H1 (cell line): ENCODE results near the gene SLC5A7. TPM values are rescaled to one million over a fixed set of nuclear protein-coding genes. Genes with fewer than 3 reads are reported as not detected.

ENCODE experiments used
- CTCF ChIA-PET: fragments of 300-600 bp; sonication (Branson Sonifier 250); formaldehyde crosslinking; loops from one replicate; lab custom pipeline; 2021; ENCODE audit not compliant: partially characterized antibody; lab: Charles Lee
- POLR2A ChIA-PET: fragments of 300-600 bp; sonication (Branson Sonifier 250); formaldehyde crosslinking; loops from one replicate; lab custom pipeline; 2021; ENCODE audit warnings: inconsistent platforms; ENCODE audit not compliant: partially characterized antibody; lab: Charles Lee
- DNase-seq, 2 experiments: peaks; one replicate each; pipeline versions ENCODE4 v3.0.0 to v3.0.0-alpha.2; 2010 to 2022; ENCODE audit warnings: low spot score in 2 of 2, low read depth in 1 of 2, mixed read lengths in 1 of 2
- FAIRE-seq: peaks from 2 replicates; lab custom pipeline; 2011; peaks lifted over from hg19 to GRCh38; lab: Jason Lieb, UNC
- H2AFZ ChIP-seq: 2 replicates; pipeline ENCODE4 v1.8.1; 2012; ENCODE audit warnings: low read length, inconsistent platforms
- H2AK5ac ChIP-seq: 2 replicates; pipeline ENCODE4 v1.6.1; 2013; ENCODE audit warnings: low read depth, low read length
- H2BK120ac ChIP-seq: replicated peaks from 2 replicates; pipeline ENCODE3; 2013; ENCODE audit warnings: low read depth, low read length, inconsistent platforms
- H2BK12ac ChIP-seq: 2 replicates; pipeline ENCODE4 v1.6.1; 2013; ENCODE audit warnings: low read depth, low read length
- H2BK15ac ChIP-seq: 2 replicates; pipeline ENCODE4 v1.6.1; 2013; ENCODE audit warnings: low read length
- H2BK20ac ChIP-seq: 2 replicates; pipeline ENCODE4 v1.6.1; 2013; ENCODE audit warnings: low read length
- H2BK5ac ChIP-seq: 2 replicates; pipeline ENCODE4 v1.6.1; 2013; ENCODE audit warnings: low read depth, low read length
- H3K14ac ChIP-seq: 2 replicates; pipeline ENCODE4 v1.6.1; 2013; ENCODE audit warnings: inconsistent platforms; ENCODE audit not compliant: insufficient read length
- H3K18ac ChIP-seq: 2 replicates; pipeline ENCODE4 v1.6.1; 2013; ENCODE audit warnings: low read length; ENCODE audit errors: extremely low read depth
- H3K23ac ChIP-seq: 2 replicates; pipeline ENCODE4 v1.6.1; 2013; ENCODE audit warnings: inconsistent platforms; ENCODE audit not compliant: insufficient read length
- H3K23me2 ChIP-seq: 2 replicates; pipeline ENCODE4 v1.6.1; 2013; ENCODE audit warnings: low read depth, low read length
- H3K27ac ChIP-seq: 2 replicates; pipeline ENCODE4 v1.6.1; 2011; ENCODE audit warnings: low read depth, low read length, inconsistent platforms
- H3K27me3 ChIP-seq, 4 experiments: replicated peaks in 1 of 4; 1 replicate in 1 of 4; 2 replicates in 3 of 4; pipeline versions ENCODE4 v1.6.1 to v1.8.1; 2011 to 2013; ENCODE audit warnings: low read length in 3 of 4, mild to moderate bottlenecking in 3 of 4, inconsistent platforms in 2 of 4, mixed read lengths in 2 of 4, moderate library complexity in 1 of 4; ENCODE audit not compliant: control insufficient read depth in 3 of 4, insufficient read depth in 3 of 4; ENCODE audit errors: extremely low read depth in 1 of 4
- H3K36me3 ChIP-seq, 4 experiments: 2 replicates each; pipeline versions ENCODE4 v1.6.1 to v1.8.1; 2011 to 2013; ENCODE audit warnings: mild to moderate bottlenecking in 4 of 4, low read length in 3 of 4, moderate library complexity in 2 of 4, control low read depth in 1 of 4, inconsistent platforms in 1 of 4; ENCODE audit not compliant: insufficient read depth in 4 of 4, control insufficient read depth in 2 of 4
- H3K4ac ChIP-seq: replicated peaks from 2 replicates; pipeline ENCODE3; 2013; ENCODE audit warnings: low read length, low read depth, mixed read lengths, inconsistent platforms; ENCODE audit not compliant: insufficient read length
- H3K4me1 ChIP-seq, 4 experiments: replicated peaks in 1 of 4; 1 replicate in 1 of 4; 2 replicates in 3 of 4; pipeline versions ENCODE4 v1.6.1 to v1.8.1; 2011 to 2013; ENCODE audit warnings: low read length in 3 of 4, inconsistent platforms in 2 of 4, mixed read lengths in 1 of 4; ENCODE audit not compliant: insufficient read depth in 4 of 4, control insufficient read depth in 3 of 4
- H3K4me2 ChIP-seq, 2 experiments: 2 replicates each; pipeline versions ENCODE4 v1.6.1 to v1.8.1; 2011 to 2013; ENCODE audit warnings: low read depth in 2 of 2, low read length in 2 of 2, control low read depth in 1 of 2, inconsistent platforms in 1 of 2, mild to moderate bottlenecking in 1 of 2; ENCODE audit not compliant: insufficient read depth in 1 of 2
- H3K4me3 ChIP-seq, 4 experiments: fragments of 200-600, 300-600 bp in 1 of 4; sonication (generic), shearing (Covaris generic), sonication (Bioruptor Twin) in 1 of 4; 2 replicates each; pipeline versions ENCODE4 v1.5.1 to v1.8.1; 2011 to 2016; ENCODE audit warnings: low read length in 4 of 4, low read depth in 3 of 4, control low read depth in 2 of 4, inconsistent platforms in 2 of 4, mild to moderate bottlenecking in 2 of 4, mixed read lengths in 1 of 4, moderate library complexity in 1 of 4; ENCODE audit not compliant: insufficient read depth in 2 of 4; ENCODE audit errors: extremely low read depth in 1 of 4
- H3K56ac ChIP-seq: replicated peaks from 2 replicates; pipeline ENCODE3; 2013; ENCODE audit warnings: low read depth, mild to moderate bottlenecking, mixed read lengths, low read length, inconsistent platforms; ENCODE audit not compliant: insufficient read length
- H3K79me1 ChIP-seq: 2 replicates; pipeline ENCODE4 v1.6.1; 2013; ENCODE audit warnings: low read depth, low read length, control low read depth
- H3K79me2 ChIP-seq, 2 experiments: 2 replicates each; pipeline versions ENCODE4 v1.6.1 to v1.8.1; 2012 to 2013; ENCODE audit warnings: low read length in 2 of 2, mild to moderate bottlenecking in 2 of 2, inconsistent platforms in 1 of 2; ENCODE audit not compliant: insufficient read depth in 2 of 2, control insufficient read depth in 1 of 2
- H3K9ac ChIP-seq, 4 experiments: replicated peaks in 1 of 4; 1 replicate in 1 of 4; 2 replicates in 3 of 4; pipeline versions ENCODE4 v1.6.1 to v1.8.1; 2011 to 2013; ENCODE audit warnings: low read depth in 3 of 4, low read length in 3 of 4, control low read depth in 2 of 4, mild to moderate bottlenecking in 2 of 4, moderate library complexity in 2 of 4, inconsistent platforms in 1 of 4; ENCODE audit errors: extremely low read depth in 1 of 4
- H3K9me3 ChIP-seq, 2 experiments: 2 replicates each; pipeline versions ENCODE4 v1.6.1 to v1.8.1; 2012 to 2013; ENCODE audit warnings: mild to moderate bottlenecking in 2 of 2, moderate library complexity in 2 of 2, control low read depth in 1 of 2, inconsistent platforms in 1 of 2, low read depth in 1 of 2, low read length in 1 of 2, mixed read lengths in 1 of 2; ENCODE audit not compliant: insufficient read depth in 2 of 2
- H4K20me1 ChIP-seq, 2 experiments: replicated peaks in 1 of 2; 2 replicates each; pipeline versions ENCODE3 to v1.8.1; 2011 to 2013; ENCODE audit warnings: inconsistent platforms in 2 of 2, low read length in 2 of 2, mild to moderate bottlenecking in 1 of 2; ENCODE audit not compliant: insufficient read depth in 2 of 2, control insufficient read depth in 1 of 2
- H4K5ac ChIP-seq: 2 replicates; pipeline ENCODE4 v1.6.1; 2013; ENCODE audit warnings: low read length, low read depth, mixed read lengths, inconsistent platforms; ENCODE audit not compliant: insufficient read length
- H4K8ac ChIP-seq: 2 replicates; pipeline ENCODE4 v1.8.0; 2013; ENCODE audit warnings: mild to moderate bottlenecking, moderate library complexity, low read length, inconsistent platforms; ENCODE audit not compliant: insufficient read depth; ENCODE audit errors: extremely low read depth
- H4K91ac ChIP-seq: replicated peaks from 2 replicates; pipeline ENCODE3; 2013; ENCODE audit warnings: low read length, mixed read lengths, inconsistent platforms; ENCODE audit not compliant: insufficient read length
- ASH2L ChIP-seq: fragments of 200-600, 300-600 bp; sonication (generic); IDR thresholded peaks from one replicate; pipeline ENCODE4 v1.7.1; 2017; ENCODE audit warnings: low read length
- BACH1 ChIP-seq: IDR thresholded peaks from 2 replicates; pipeline ENCODE4 v1.6.1; 2012; ENCODE audit warnings: low read length, improper control_type of control experiment
- BCL11A ChIP-seq, 2 experiments: IDR thresholded peaks; one replicate each; pipeline ENCODE4 v1.6.1; 2011; ENCODE audit warnings: low read depth in 2 of 2, low read length in 2 of 2, mild to moderate bottlenecking in 2 of 2
- CBX5 ChIP-seq: fragments of 300-800, 300-1000 bp; sonication (generic); IDR thresholded peaks from 2 replicates; pipeline ENCODE4 v1.7.1; 2016; ENCODE audit warnings: antibody characterized with exemption, low read length, low read depth
- CEBPB ChIP-seq: IDR thresholded peaks from 2 replicates; pipeline ENCODE4 v1.6.1; 2012; ENCODE audit warnings: low read depth, low read length
- CHD2 ChIP-seq: IDR thresholded peaks from 2 replicates; pipeline ENCODE4 v1.6.1; 2012; ENCODE audit warnings: low read length, improper control_type of control experiment
- CREB1 ChIP-seq: IDR thresholded peaks from 2 replicates; pipeline ENCODE4 v1.6.1; 2012; ENCODE audit warnings: inconsistent platforms
- EZH2 ChIP-seq: fragments of 200-600 bp; sonication (generic); IDR thresholded peaks from 2 replicates; pipeline ENCODE4 v1.7.1; 2012; ENCODE audit warnings: low read depth, mild to moderate bottlenecking, moderate library complexity, low read length, inconsistent platforms; ENCODE audit not compliant: severe bottlenecking
- FOSL1 ChIP-seq: IDR thresholded peaks from 2 replicates; pipeline ENCODE4 v1.6.1; 2011; ENCODE audit warnings: mild to moderate bottlenecking, low read depth, low read length, moderate library complexity; ENCODE audit not compliant: insufficient read depth
- JUND ChIP-seq: IDR thresholded peaks from 2 replicates; pipeline ENCODE4 v1.6.1; 2011; ENCODE audit warnings: mild to moderate bottlenecking, improper control_type of control experiment, low read length
- KDM4A ChIP-seq: IDR thresholded peaks from one replicate; pipeline ENCODE4 v1.7.1; 2012; ENCODE audit warnings: low read depth, mild to moderate bottlenecking, moderate library complexity, low read length, inconsistent platforms; ENCODE audit not compliant: severe bottlenecking
- PHF8 ChIP-seq: fragments of 200-600 bp; sonication (generic); conservative IDR thresholded peaks from 2 replicates; pipeline ENCODE4 v1.7.1; 2012; ENCODE audit warnings: low read depth, mild to moderate bottlenecking, inconsistent platforms, low read length, moderate library complexity
- POLR2A ChIP-seq, 2 experiments: IDR thresholded peaks; 1 replicate in 1 of 2; 2 replicates in 1 of 2; pipeline ENCODE4 v1.6.1; 2011; ENCODE audit warnings: low read depth in 2 of 2, low read length in 2 of 2, mild to moderate bottlenecking in 2 of 2; ENCODE audit errors: control extremely low read depth in 1 of 2
- RAD21 ChIP-seq, 2 experiments: IDR thresholded peaks in 1 of 2; conservative IDR thresholded peaks in 1 of 2; 2 replicates each; pipeline ENCODE4 v1.6.1; 2011; ENCODE audit warnings: low read depth in 2 of 2, low read length in 2 of 2, improper control_type of control experiment in 1 of 2, inconsistent platforms in 1 of 2, mild to moderate bottlenecking in 1 of 2, moderate library complexity in 1 of 2
- SP4 ChIP-seq: IDR thresholded peaks from 2 replicates; pipeline ENCODE4 v1.6.1; 2012; ENCODE audit warnings: low read length, inconsistent platforms
- SRF ChIP-seq: IDR thresholded peaks from 2 replicates; pipeline ENCODE4 v1.6.1; 2011; ENCODE audit warnings: mild to moderate bottlenecking, low read depth, low read length, moderate library complexity
- TCF12 ChIP-seq: IDR thresholded peaks from 2 replicates; pipeline ENCODE4 v1.6.1; 2011; ENCODE audit warnings: low read depth, mild to moderate bottlenecking, low read length
- WGBS, 2 experiments: shearing (Covaris generic) in 1 of 2; methylation state at CpG; one replicate each; pipeline versions ENCODE4 v1.1.6 to v1.1.7; 2013 to 2015; ENCODE audit warnings: low lambda C conversion rate in 2 of 2, mixed read lengths in 2 of 2, inconsistent platforms in 1 of 2, low coverage in 1 of 2, missing lambda C conversion rate in 1 of 2; ENCODE audit not compliant: insufficient replicate concordance in 2 of 2, insufficient coverage in 1 of 2, insufficient read length in 1 of 2; ENCODE audit errors: extremely low coverage in 1 of 2, missing lambda C conversion rate in 1 of 2; 5-methylcytosine and 5-hydroxymethylcytosine counted together
- polyA plus RNA-seq, 7 experiments: library from polyadenylated mRNA; depleted of rRNA in 3 of 7; stranded (reverse) in 5 of 7; unstranded in 2 of 7; fragments of >200 nt in 5 of 7; fragments of 200-250 nt in 2 of 7; gene quantifications; 1 replicate in 5 of 7; 2 replicates in 1 of 7; 4 replicates in 1 of 7; pipeline versions ENCODE4 v1.2.1 to v1.2.3, GENCODE V29; 2011 to 2013; ENCODE audit warnings: missing spikeins in 2 of 7, mixed read lengths in 2 of 7
- total RNA-seq: library from RNA; stranded (reverse); fragmentation: NEBNext Ultra II Directional; extraction: Animal tissue kit (Norgen Biotek cat#: 25700); gene quantifications from 2 replicates; pipeline ENCODE4 v1.2.1, GENCODE V29; 2021

The SLC5A7 gene
- total and polyA plus RNA-seq, 2 of the 8 experiments (the other 6 are each of a cell fraction or from before 2014, with no cell fraction given): 0.15 to 0.30 TPM

- 86% methylated on average over 1 of the region's 1 CpG; no CpG with 5 or more reads in 1 of the 2 experiments for WGBS, 2 experiments
- Histone ChIP-seq H3K79me2 (no peaks in the 10 kb centered on the region), H4K5ac (no peak overlapping the region), H3K56ac (no peak overlapping the region), H3K9ac (no peak overlapping the region), H3K14ac (no peak overlapping the region), H3K27ac (no peak overlapping the region), H3K4ac (no peak overlapping the region), H2BK15ac (no peak overlapping the region), H3K18ac (no peak overlapping the region), H4K8ac (no peak overlapping the region), H3K79me1 (no peaks in the 10 kb centered on the region), H2BK20ac (no peak overlapping the region), H2AFZ (no peak overlapping the region), H3K23me2 (no peaks in the 10 kb centered on the region), H2AK5ac (no peak overlapping the region), H2BK12ac (no peak overlapping the region), H3K4me3 (no peak overlapping the region), H3K9me3 (no peaks in the 10 kb centered on the region), H3K36me3 (no peaks in the 10 kb centered on the region), H3K27me3 (no peaks in the 10 kb centered on the region), H2BK120ac (no peak overlapping the region), H3K23ac (no peak overlapping the region), H2BK5ac (no peak overlapping the region), H3K4me2 (no peak overlapping the region), H4K91ac (no peak overlapping the region), H3K4me1 (no peaks in the 10 kb centered on the region), H4K20me1 (no peaks in the 10 kb centered on the region)
- ChIA-PET CTCF (interaction anchor here (0.7 kb wide), 1 partner anchor 191 kb away, joined by 3 read pairs; no protein-coding TSS in a partner anchor), POLR2A (no interaction called here)
- no peak for FAIRE-seq
- no peak for DNase-seq
- TF ChIP-seq BCL11A (IDR thresholded peaks at IDR 0.05; ENCODE audit: low read depth in 2 of 2, low read length in 2 of 2) (no peak), ASH2L (no peak), CEBPB (no peak), EZH2 (no peak), CBX5 (no peak), SP4 (no peak), CHD2 (no peak), CREB1 (no peak), SRF (no peak), POLR2A (IDR thresholded peaks at IDR 0.05; ENCODE audit: control extremely low read depth in 1 of 2, low read depth in 2 of 2, low read length in 2 of 2) (no peak), JUND (no peak), RAD21 (IDR thresholded peaks at IDR 0.05 in 1 of 2, conservative IDR thresholded peaks at IDR 0.05 in 1 of 2; ENCODE audit: low read depth in 2 of 2, low read length in 2 of 2) (no peak), BACH1 (no peak), TCF12 (no peak), FOSL1 (no peak), KDM4A (no peak), PHF8 (no peak)
Observed at GRCh38 chr2:107964185-107964584, 22.1 kb upstream of the SLC5A7 start.
